Measurements from ENCODE around the gene TM4SF5.

TM4SF5 gene

GRCh38 chr17:4800462-4801196, 28.9 kb downstream of the TM4SF5 start:
- Mint-ChIP-seq H3K27me3 (no peaks in the 10 kb centered on the region), H3K4me1 (peaks cover 27% of the 10 kb centered on the region), H3K27ac (peak overlapping the region in 1 of 2 donors; percentile 6), H3K9me3 (no peaks in the 10 kb centered on the region), H3K4me3 (no peak overlapping the region)
- DNase-seq (no peak), ATAC-seq (no peak)

- H3K4me3 Mint-ChIP-seq, result no peak within 1 kb of the TSS
These were observed 30.5 kb downstream of the TM4SF5 start, which contains the start of gene C17orf114 for GRCh38 chr17:4802228-4802627. Gene C17orf114, minus strand, starts transcription at chr17:4802328.

GRCh38 chr17:4806456-4806776, 34.7 kb downstream of the TM4SF5 start:
- DNase-seq (no peak), ATAC-seq (no peak)
- no peaks in the 10 kb centered on the region for H3K27me3 Mint-ChIP-seq
- peak overlapping the region; percentile 72 to 74 for H3K4me3 Mint-ChIP-seq
- peaks cover 17% of the 10 kb centered on the region for H3K4me1 Mint-ChIP-seq
- no peaks in the 10 kb centered on the region for H3K9me3 Mint-ChIP-seq
- H3K27ac Mint-ChIP-seq, result no peak overlapping the region

More at GRCh38 chr17:4802228-4802627, 30.5 kb downstream of the TM4SF5 start, which contains the start of gene C17orf114:
- peaks cover 19% of the 10 kb centered on the region for H3K4me1 Mint-ChIP-seq
- no peaks in the 10 kb centered on the region for H3K27me3 Mint-ChIP-seq
- peak within 1 kb of the TSS in 1 of 2 donors; percentile 5 for H3K27ac Mint-ChIP-seq
- H3K9me3 Mint-ChIP-seq, result no peaks in the 10 kb centered on the region
- ATAC-seq (no peak), DNase-seq (no peak)

GRCh38 chr17:4806777-4807604, 35.3 kb downstream of the TM4SF5 start, which contains the start of gene PLD2:
Gene PLD2, plus strand, starts transcription at chr17:4807152. Its CDS starts 621 bp downstream, at chr17:4807773.
- H3K27me3 Mint-ChIP-seq, result no peaks in the 10 kb centered on the region
- peaks cover 17% of the 10 kb centered on the region for H3K4me1 Mint-ChIP-seq
- peak within 1 kb of the TSS; percentile 77 to 85 for H3K4me3 Mint-ChIP-seq
- no peaks in the 10 kb centered on the region for H3K9me3 Mint-ChIP-seq
- DNase-seq (peak; percentile 86), ATAC-seq (peak; percentile 98)
- peak within 1 kb of the TSS in 1 of 2 donors; percentile 48 for H3K27ac Mint-ChIP-seq

- Mint-ChIP-seq H3K9me3 (no peaks in the 10 kb centered on the region), H3K27me3 (no peaks in the 10 kb centered on the region), H3K4me1 (peaks cover 17% of the 10 kb centered on the region), H3K4me3 (peak overlapping the region; percentile 77 to 85), H3K27ac (peak overlapping the region in 1 of 2 donors; percentile 48)
- ATAC-seq (no peak), DNase-seq (no peak)
These were observed 36.1 kb downstream of the TM4SF5 start for GRCh38 chr17:4807605-4808377.

GRCh38 chr17:4808378-4808767, 36.7 kb downstream of the TM4SF5 start:
- ATAC-seq, result no peak
- Mint-ChIP-seq H3K27ac (no peak overlapping the region), H3K27me3 (no peaks in the 10 kb centered on the region), H3K4me1 (peaks cover 17% of the 10 kb centered on the region), H3K9me3 (no peaks in the 10 kb centered on the region), H3K4me3 (peak overlapping the region; percentile 8 to 85)
- no peak for DNase-seq

- Mint-ChIP-seq H3K9me3 (no peaks in the 10 kb centered on the region), H3K27ac (no peak overlapping the region), H3K4me3 (no peak overlapping the region), H3K27me3 (no peaks in the 10 kb centered on the region), H3K4me1 (peaks cover 17% of the 10 kb centered on the region)
- no peak for ATAC-seq
- DNase-seq, result no peak
These were observed 39.1 kb downstream of the TM4SF5 start for GRCh38 chr17:4810696-4811290.

GRCh38 chr17:4811471-4811870, 39.8 kb downstream of the TM4SF5 start:
- Mint-ChIP-seq H3K9me3 (no peaks in the 10 kb centered on the region), H3K27me3 (no peaks in the 10 kb centered on the region), H3K27ac (no peak overlapping the region), H3K4me3 (no peak overlapping the region), H3K4me1 (peaks cover 11% of the 10 kb centered on the region)
- DNase-seq, result no peak
- no peak for ATAC-seq

GRCh38 chr17:4812690-4813089, 41.0 kb downstream of the TM4SF5 start:
- Mint-ChIP-seq H3K9me3 (no peaks in the 10 kb centered on the region), H3K27me3 (no peaks in the 10 kb centered on the region), H3K4me1 (peaks cover 8% of the 10 kb centered on the region), H3K27ac (no peak overlapping the region), H3K4me3 (no peak overlapping the region)
- DNase-seq (no peak), ATAC-seq (no peak)

- no peaks in the 10 kb centered on the region for H3K4me1 Mint-ChIP-seq
- no peak overlapping the region for H3K27ac Mint-ChIP-seq
- no peak for ATAC-seq
These were observed 43.5 kb downstream of the TM4SF5 start for GRCh38 chr17:4815043-4815675.

GRCh38 chr17:4816826-4817225, 45.1 kb downstream of the TM4SF5 start:
- peak overlapping the region in 1 of 2 donors; percentile 72 for H3K27ac Mint-ChIP-seq
- no peak for ATAC-seq

More at GRCh38 chr17:4815043-4815675, 43.5 kb downstream of the TM4SF5 start:
- no peak for DNase-seq
- Mint-ChIP-seq H3K4me3 (no peak overlapping the region), H3K27me3 (no peaks in the 10 kb centered on the region), H3K9me3 (no peaks in the 10 kb centered on the region)

GRCh38 chr17:4818276-4818675, 46.6 kb downstream of the TM4SF5 start:
- DNase-seq (no peak), ATAC-seq (no peak)
- H3K4me1 Mint-ChIP-seq, result no peaks in the 10 kb centered on the region
- peak overlapping the region in 1 of 2 donors; percentile 82 for H3K27ac Mint-ChIP-seq
- no peaks in the 10 kb centered on the region for H3K9me3 Mint-ChIP-seq
- no peaks in the 10 kb centered on the region for H3K27me3 Mint-ChIP-seq
- H3K4me3 Mint-ChIP-seq, result no peak overlapping the region

More at GRCh38 chr17:4816826-4817225, 45.1 kb downstream of the TM4SF5 start:
- H3K4me1 Mint-ChIP-seq, result no peaks in the 10 kb centered on the region
- no peak overlapping the region for H3K4me3 Mint-ChIP-seq
- no peaks in the 10 kb centered on the region for H3K27me3 Mint-ChIP-seq
- no peak for DNase-seq
- no peaks in the 10 kb centered on the region for H3K9me3 Mint-ChIP-seq

- Mint-ChIP-seq H3K9me3 (no peaks in the 10 kb centered on the region), H3K27me3 (no peaks in the 10 kb centered on the region), H3K4me1 (no peaks in the 10 kb centered on the region), H3K27ac (no peak overlapping the region), H3K4me3 (no peak overlapping the region)
- no peak for DNase-seq
- ATAC-seq, result no peak
These were observed 51.1 kb downstream of the TM4SF5 start for GRCh38 chr17:4822835-4823234.

- Mint-ChIP-seq H3K9me3 (no peaks in the 10 kb centered on the region), H3K27me3 (no peaks in the 10 kb centered on the region), H3K4me3 (no peak overlapping the region), H3K4me1 (no peaks in the 10 kb centered on the region), H3K27ac (no peak overlapping the region)
- ATAC-seq, result no peak
- DNase-seq, result no peak
These were observed 51.8 kb downstream of the TM4SF5 start for GRCh38 chr17:4823373-4824089.

Data from stimulated activated naive CD8-positive, alpha-beta T cell treated with anti-CD3 and anti-CD28 coated beads, Interleukin-15, amount 100 ng/mL, for 72 hours (primary cell).